Measurements from ENCODE around the gene AWAT1. TPM values are rescaled to one million over a fixed set of nuclear protein-coding genes. Genes with fewer than 3 reads are reported as not detected.
"Not testable (repeated sequence)": the region's sequence is repeated elsewhere in the genome, so short reads cannot be mapped to it uniquely, and the experiment has no call there.

Gene AWAT1
- polyA plus RNA-seq, 1 donor from 2014 or later, result not detected

DNA sequence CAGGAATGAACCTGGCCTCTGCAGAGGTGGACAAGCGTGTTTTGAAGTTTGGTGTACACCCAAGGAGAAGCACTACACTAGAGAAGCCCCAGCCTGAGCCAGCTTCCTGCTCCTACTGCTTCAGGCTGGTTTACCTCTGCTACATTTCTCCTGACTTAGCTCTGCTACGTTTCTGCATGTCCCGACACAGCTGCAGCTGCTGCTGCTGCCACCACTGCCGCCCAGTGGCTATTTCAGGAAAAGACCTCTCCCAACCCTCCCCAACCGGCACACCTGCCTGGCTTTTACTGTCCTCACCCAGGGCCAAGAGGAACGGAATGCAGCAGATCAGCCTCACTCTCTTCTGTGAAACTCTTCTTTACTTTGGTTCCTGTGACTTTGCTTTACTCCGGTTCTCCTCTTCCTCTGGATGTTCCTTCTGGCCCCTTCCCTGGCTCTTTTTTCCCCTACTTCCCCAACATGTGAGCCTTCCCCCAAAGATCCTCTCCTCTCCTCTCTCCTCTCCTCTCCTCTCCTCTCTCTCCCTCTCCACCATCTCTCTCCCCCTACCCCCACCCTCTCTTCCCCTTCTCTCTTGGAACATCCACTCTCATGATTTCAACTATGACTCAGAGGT lies 28.6 kb downstream of the AWAT1 start:
- no peak overlapping the region for H3K9ac ChIP-seq (ENCODE audit: low read length)
- no peaks in the 10 kb centered on the region for H3F3A ChIP-seq (ENCODE audit: insufficient read depth, low read length, poor library complexity, severe bottlenecking)
- no peaks in the 10 kb centered on the region for H3K79me2 ChIP-seq (replicated peaks; ENCODE audit: insufficient read depth, low read length)
- TF ChIP-seq RAD21 (conservative IDR thresholded peaks at IDR 0.05) (peak; percentile 61), MXI1 (conservative IDR thresholded peaks at IDR 0.05; ENCODE audit: poor library complexity, severe bottlenecking) (no peak), SMC3 (conservative IDR thresholded peaks at IDR 0.05; ENCODE audit: poor library complexity) (peak; percentile 63), TAF1 (IDR thresholded peaks at IDR 0.05; ENCODE audit: low read depth) (no peak), EP300 (conservative IDR thresholded peaks at IDR 0.05; ENCODE audit: poor library complexity, severe bottlenecking) (no peak)
- TF ChIP-seq, protein P1, sequence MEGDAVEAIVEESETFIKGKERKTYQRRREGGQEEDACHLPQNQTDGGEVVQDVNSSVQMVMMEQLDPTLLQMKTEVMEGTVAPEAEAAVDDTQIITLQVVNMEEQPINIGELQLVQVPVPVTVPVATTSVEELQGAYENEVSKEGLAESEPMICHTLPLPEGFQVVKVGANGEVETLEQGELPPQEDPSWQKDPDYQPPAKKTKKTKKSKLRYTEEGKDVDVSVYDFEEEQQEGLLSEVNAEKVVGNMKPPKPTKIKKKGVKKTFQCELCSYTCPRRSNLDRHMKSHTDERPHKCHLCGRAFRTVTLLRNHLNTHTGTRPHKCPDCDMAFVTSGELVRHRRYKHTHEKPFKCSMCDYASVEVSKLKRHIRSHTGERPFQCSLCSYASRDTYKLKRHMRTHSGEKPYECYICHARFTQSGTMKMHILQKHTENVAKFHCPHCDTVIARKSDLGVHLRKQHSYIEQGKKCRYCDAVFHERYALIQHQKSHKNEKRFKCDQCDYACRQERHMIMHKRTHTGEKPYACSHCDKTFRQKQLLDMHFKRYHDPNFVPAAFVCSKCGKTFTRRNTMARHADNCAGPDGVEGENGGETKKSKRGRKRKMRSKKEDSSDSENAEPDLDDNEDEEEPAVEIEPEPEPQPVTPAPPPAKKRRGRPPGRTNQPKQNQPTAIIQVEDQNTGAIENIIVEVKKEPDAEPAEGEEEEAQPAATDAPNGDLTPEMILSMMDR (IDR thresholded peaks at IDR 0.05; ENCODE audit: poor library complexity, severe bottlenecking), result peak; percentile 68
- no peaks in the 10 kb centered on the region for H3K9me3 ChIP-seq (ENCODE audit: low read length)
- H3K27me3 ChIP-seq (ENCODE audit: insufficient read depth, low read depth, low read length), result no peaks in the 10 kb centered on the region
- no peak overlapping the region for H3K4me3 ChIP-seq (ENCODE audit: low read length)
- H3K27ac ChIP-seq (ENCODE audit: low read length), result no peak overlapping the region
- no peak overlapping the region for H3K4me2 ChIP-seq (ENCODE audit: low read length)
- H2AFZ ChIP-seq (ENCODE audit: low read depth, low read length), result no peak overlapping the region
- no peaks in the 10 kb centered on the region for H3K36me3 ChIP-seq (ENCODE audit: insufficient read depth, low read length)
- H3K9me2 ChIP-seq (ENCODE audit: insufficient read depth, low read length), result no peaks in the 10 kb centered on the region
- H4K20me1 ChIP-seq (ENCODE audit: insufficient read depth), result no peaks in the 10 kb centered on the region

DNA sequence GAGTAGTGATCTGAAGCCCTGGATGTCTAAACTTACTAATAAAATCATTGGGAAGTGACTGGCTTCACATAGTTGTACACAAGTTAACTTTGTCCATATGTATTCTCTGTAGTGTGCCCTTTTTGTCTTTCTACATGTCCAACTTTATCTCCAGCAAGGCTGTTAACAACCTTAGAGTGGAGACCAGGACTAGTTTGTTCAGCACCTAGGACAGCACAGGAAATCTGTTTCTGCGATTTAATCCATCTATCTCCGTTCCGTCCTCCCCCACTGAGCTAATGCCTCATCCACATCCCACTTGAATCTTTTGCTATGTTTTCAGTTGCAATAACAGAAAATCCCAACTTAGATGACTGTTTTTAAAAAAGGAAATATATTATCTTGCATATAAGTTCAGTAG lies 30.3 kb downstream of the AWAT1 start:
- Histone ChIP-seq H3K27ac (ENCODE audit: low read length) (no peak overlapping the region), H3K4me2 (ENCODE audit: low read length) (no peak overlapping the region), H3K36me3 (ENCODE audit: insufficient read depth, low read length) (no peaks in the 10 kb centered on the region), H3K9me2 (ENCODE audit: insufficient read depth, low read length) (no peaks in the 10 kb centered on the region), H3F3A (ENCODE audit: insufficient read depth, low read length, poor library complexity, severe bottlenecking) (no peaks in the 10 kb centered on the region), H3K27me3 (ENCODE audit: insufficient read depth, low read depth, low read length) (no peaks in the 10 kb centered on the region), H3K9ac (ENCODE audit: low read length) (no peak overlapping the region), H3K9me3 (ENCODE audit: low read length) (no peaks in the 10 kb centered on the region), H3K4me3 (ENCODE audit: low read length) (no peak overlapping the region), H2AFZ (ENCODE audit: low read depth, low read length) (no peak overlapping the region), H3K79me2 (replicated peaks; ENCODE audit: insufficient read depth, low read length) (no peaks in the 10 kb centered on the region), H4K20me1 (ENCODE audit: insufficient read depth) (no peaks in the 10 kb centered on the region)
- TF ChIP-seq EZH2 (IDR thresholded peaks at IDR 0.05; ENCODE audit: borderline replicate concordance, insufficient read depth, low read length, poor library complexity, severe bottlenecking) (no peak), POLR2AphosphoS5 (IDR thresholded peaks at IDR 0.05) (no peak), MXI1 (conservative IDR thresholded peaks at IDR 0.05; ENCODE audit: poor library complexity, severe bottlenecking) (no peak), RAD21 (conservative IDR thresholded peaks at IDR 0.05) (no peak)

DNA sequence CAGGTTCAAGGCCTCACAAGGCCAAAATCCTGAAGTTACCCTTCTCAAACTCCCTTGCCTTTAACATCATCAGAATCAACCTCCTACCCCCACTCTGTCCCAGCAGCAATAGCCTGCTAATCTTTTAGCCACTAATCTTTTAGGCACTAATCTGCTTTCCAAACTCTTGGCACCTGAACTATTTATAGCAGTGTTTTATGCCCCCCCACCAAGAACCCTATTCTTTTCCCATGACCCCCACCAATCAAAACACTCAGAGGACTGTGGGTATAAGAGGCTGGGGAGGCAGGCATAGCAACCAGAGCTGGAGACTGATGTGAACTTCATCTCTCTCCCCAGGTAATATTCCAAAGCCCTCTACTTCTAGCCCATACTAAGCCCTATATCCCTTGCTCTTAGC lies 33.6 kb downstream of the AWAT1 start, which contains the start of gene ARR3:
Gene ARR3 (plus strand): TSS at position 301 of the 400 bp plus-strand sequence. CDS start 1,052 bp downstream, outside the sequence.
- H3K9ac ChIP-seq (ENCODE audit: low read length), result no peak within 1 kb of the TSS
- H3K9me3 ChIP-seq (ENCODE audit: low read length), result no peaks in the 10 kb centered on the region
- TF ChIP-seq TAF1 (IDR thresholded peaks at IDR 0.05; ENCODE audit: low read depth), result no peak
- TF ChIP-seq, protein P1 (IDR thresholded peaks at IDR 0.05; ENCODE audit: poor library complexity, severe bottlenecking), result no peak
- TF ChIP-seq, protein P2, sequence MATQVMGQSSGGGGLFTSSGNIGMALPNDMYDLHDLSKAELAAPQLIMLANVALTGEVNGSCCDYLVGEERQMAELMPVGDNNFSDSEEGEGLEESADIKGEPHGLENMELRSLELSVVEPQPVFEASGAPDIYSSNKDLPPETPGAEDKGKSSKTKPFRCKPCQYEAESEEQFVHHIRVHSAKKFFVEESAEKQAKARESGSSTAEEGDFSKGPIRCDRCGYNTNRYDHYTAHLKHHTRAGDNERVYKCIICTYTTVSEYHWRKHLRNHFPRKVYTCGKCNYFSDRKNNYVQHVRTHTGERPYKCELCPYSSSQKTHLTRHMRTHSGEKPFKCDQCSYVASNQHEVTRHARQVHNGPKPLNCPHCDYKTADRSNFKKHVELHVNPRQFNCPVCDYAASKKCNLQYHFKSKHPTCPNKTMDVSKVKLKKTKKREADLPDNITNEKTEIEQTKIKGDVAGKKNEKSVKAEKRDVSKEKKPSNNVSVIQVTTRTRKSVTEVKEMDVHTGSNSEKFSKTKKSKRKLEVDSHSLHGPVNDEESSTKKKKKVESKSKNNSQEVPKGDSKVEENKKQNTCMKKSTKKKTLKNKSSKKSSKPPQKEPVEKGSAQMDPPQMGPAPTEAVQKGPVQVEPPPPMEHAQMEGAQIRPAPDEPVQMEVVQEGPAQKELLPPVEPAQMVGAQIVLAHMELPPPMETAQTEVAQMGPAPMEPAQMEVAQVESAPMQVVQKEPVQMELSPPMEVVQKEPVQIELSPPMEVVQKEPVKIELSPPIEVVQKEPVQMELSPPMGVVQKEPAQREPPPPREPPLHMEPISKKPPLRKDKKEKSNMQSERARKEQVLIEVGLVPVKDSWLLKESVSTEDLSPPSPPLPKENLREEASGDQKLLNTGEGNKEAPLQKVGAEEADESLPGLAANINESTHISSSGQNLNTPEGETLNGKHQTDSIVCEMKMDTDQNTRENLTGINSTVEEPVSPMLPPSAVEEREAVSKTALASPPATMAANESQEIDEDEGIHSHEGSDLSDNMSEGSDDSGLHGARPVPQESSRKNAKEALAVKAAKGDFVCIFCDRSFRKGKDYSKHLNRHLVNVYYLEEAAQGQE (IDR thresholded peaks at IDR 0.05; ENCODE audit: borderline replicate concordance), result no peak
- TF ChIP-seq MXI1 (conservative IDR thresholded peaks at IDR 0.05; ENCODE audit: poor library complexity, severe bottlenecking), result no peak
- no peak for TF ChIP-seq RAD21 (conservative IDR thresholded peaks at IDR 0.05)
- TF ChIP-seq SMC3 (conservative IDR thresholded peaks at IDR 0.05; ENCODE audit: poor library complexity), result no peak
- TF ChIP-seq EZH2 (IDR thresholded peaks at IDR 0.05; ENCODE audit: borderline replicate concordance, insufficient read depth, low read length, poor library complexity, severe bottlenecking), result no peak
- no peak for TF ChIP-seq POLR2AphosphoS5 (IDR thresholded peaks at IDR 0.05)
- TF ChIP-seq EP300 (conservative IDR thresholded peaks at IDR 0.05; ENCODE audit: poor library complexity, severe bottlenecking), result no peak
- no peaks in the 10 kb centered on the region for H3K36me3 ChIP-seq (ENCODE audit: insufficient read depth, low read length)
- no peak within 1 kb of the TSS for H3K27ac ChIP-seq (ENCODE audit: low read length)
- H2AFZ ChIP-seq (ENCODE audit: low read depth, low read length), result no peak within 1 kb of the TSS
- no peak within 1 kb of the TSS for H3K4me3 ChIP-seq (ENCODE audit: low read length)
- H3K27me3 ChIP-seq (ENCODE audit: insufficient read depth, low read depth, low read length), result no peaks in the 10 kb centered on the region
- H4K20me1 ChIP-seq (ENCODE audit: insufficient read depth), result no peaks in the 10 kb centered on the region
- no peak within 1 kb of the TSS for H3K4me2 ChIP-seq (ENCODE audit: low read length)
- no peaks in the 10 kb centered on the region for H3F3A ChIP-seq (ENCODE audit: insufficient read depth, low read length, poor library complexity, severe bottlenecking)
- H3K9me2 ChIP-seq (ENCODE audit: insufficient read depth, low read length), result no peaks in the 10 kb centered on the region
- no peaks in the 10 kb centered on the region for H3K79me2 ChIP-seq (replicated peaks; ENCODE audit: insufficient read depth, low read length)

DNA sequence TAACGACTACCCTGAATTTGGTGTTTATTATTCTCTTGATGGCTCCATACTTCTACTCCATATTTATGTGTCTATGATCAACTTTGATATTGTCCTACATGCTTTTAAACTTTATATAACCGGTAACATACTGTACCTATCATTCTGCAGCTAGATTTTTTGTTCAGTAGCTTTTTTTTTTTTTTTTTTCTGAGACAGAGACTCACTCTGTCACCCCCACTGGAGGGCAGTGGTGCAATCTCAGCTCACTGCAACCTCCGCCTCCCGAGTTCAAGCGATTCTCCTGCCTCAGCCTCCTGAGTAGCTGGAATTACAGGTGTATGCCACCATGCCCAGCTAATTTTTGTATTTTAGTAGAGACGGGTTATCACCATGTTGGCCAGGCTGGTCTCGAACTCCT lies 39.6 kb downstream of the AWAT1 start:
- H3K9me2 ChIP-seq (ENCODE audit: insufficient read depth, low read length); H4K20me1 ChIP-seq (ENCODE audit: insufficient read depth); H3K4me3 ChIP-seq (ENCODE audit: low read length); H3F3A ChIP-seq (ENCODE audit: insufficient read depth, low read length, poor library complexity, severe bottlenecking); H3K27ac ChIP-seq (ENCODE audit: low read length); H3K4me2 ChIP-seq (ENCODE audit: low read length); H3K9ac ChIP-seq (ENCODE audit: low read length); H3K79me2 ChIP-seq (replicated peaks; ENCODE audit: insufficient read depth, low read length); H3K36me3 ChIP-seq (ENCODE audit: insufficient read depth, low read length); H3K9me3 ChIP-seq (ENCODE audit: low read length); H3K27me3 ChIP-seq (ENCODE audit: insufficient read depth, low read depth, low read length); H2AFZ ChIP-seq (ENCODE audit: low read depth, low read length): not testable (repeated sequence)

All from neural cell (in vitro differentiated cells).